SK-N-SH treated with all-trans-retinoic acid at 6 μM for 48 hours (cell line): ENCODE data around the gene JMY.

Source experiments
- ATAC-seq: fragments of 200-7000 bp; cut with Tn5 transposase; 3 replicates; pipeline ENCODE4 v1.9.1; 2020; ENCODE audit warnings: mild to moderate bottlenecking, moderate library complexity
- ARNTL ChIP-seq: fragments of 450-650 bp; formaldehyde crosslinking; IDR thresholded peaks from 2 replicates; pipeline ENCODE4 v1.5.0; 2020; ENCODE audit warnings: low read depth, mild to moderate bottlenecking, moderate library complexity, borderline replicate concordance
- BACH2 ChIP-seq: fragments of 250-450 bp; sonication (Bioruptor Pico); IDR thresholded peaks from 2 replicates; pipeline ENCODE4 v1.9.0; 2021; ENCODE audit warnings: mild to moderate bottlenecking, borderline replicate concordance
- GLIS3 ChIP-seq: fragments of 250-450 bp; sonication (Bioruptor Pico); IDR thresholded peaks from 2 replicates; pipeline ENCODE4 v1.5.0; 2020; ENCODE audit warnings: mild to moderate bottlenecking, moderate library complexity
- ISL1 ChIP-seq: fragments of 250-450 bp; sonication (Bioruptor Pico); IDR thresholded peaks from 2 replicates; pipeline ENCODE4 v2.1.2; 2022; ENCODE audit warnings: mild to moderate bottlenecking, moderate library complexity
- OSR1 ChIP-seq: fragments of 250-450 bp; sonication (Bioruptor Pico); IDR thresholded peaks from 2 replicates; pipeline ENCODE4 v1.8.0; 2022; ENCODE audit warnings: moderate library complexity, mild to moderate bottlenecking, inconsistent platforms
- SNAI2 ChIP-seq: fragments of 250-450 bp; sonication (Bioruptor Pico); IDR thresholded peaks from 2 replicates; pipeline ENCODE4 v1.5.0; 2020; ENCODE audit warnings: mild to moderate bottlenecking, moderate library complexity
- TCF4 ChIP-seq: fragments of 250-450 bp; sonication (Bioruptor Pico); IDR thresholded peaks from 2 replicates; pipeline ENCODE4 v1.8.0; 2021; ENCODE audit warnings: mild to moderate bottlenecking, moderate library complexity, borderline replicate concordance
- TOX ChIP-seq: fragments of 250-450 bp; sonication (Bioruptor Pico); IDR thresholded peaks from 2 replicates; pipeline ENCODE4 v1.8.0; 2021; ENCODE audit warnings: mild to moderate bottlenecking, moderate library complexity, borderline replicate concordance
- ZC3H10 ChIP-seq: fragments of 250-450 bp; sonication (Bioruptor Pico); IDR thresholded peaks from 2 replicates; pipeline ENCODE4 v1.5.1; 2021; ENCODE audit warnings: mild to moderate bottlenecking, moderate library complexity
- ZFP3 ChIP-seq: fragments of 250-450 bp; sonication (Bioruptor Pico); IDR thresholded peaks from 2 replicates; pipeline ENCODE4 v1.5.0; 2020; ENCODE audit warnings: mild to moderate bottlenecking, moderate library complexity
- ZFP30 ChIP-seq: fragments of 450-650 bp; formaldehyde crosslinking; IDR thresholded peaks from 2 replicates; pipeline ENCODE4 v1.5.0; 2022; ENCODE audit warnings: mild to moderate bottlenecking, moderate library complexity
- ZNF565 ChIP-seq: fragments of 450-650 bp; formaldehyde crosslinking; conservative IDR thresholded peaks from 2 replicates; pipeline ENCODE4 v1.5.0; 2020; ENCODE audit warnings: low read depth, mild to moderate bottlenecking, moderate library complexity
- ZNF70 ChIP-seq: fragments of 450-650 bp; formaldehyde crosslinking; IDR thresholded peaks from 2 replicates; pipeline ENCODE4 v1.5.0; 2020; ENCODE audit warnings: mild to moderate bottlenecking, moderate library complexity
- TF ChIP-seq, protein P1 (sequence below): fragments of 250-450 bp; sonication (Bioruptor Pico); IDR thresholded peaks from 2 replicates; pipeline ENCODE4 v1.8.0; 2021; ENCODE audit warnings: low read depth, mild to moderate bottlenecking, moderate library complexity, borderline replicate concordance
- TF ChIP-seq, protein P2 (sequence below): fragments of 250-450 bp; sonication (Bioruptor Pico); IDR thresholded peaks from 2 replicates; pipeline ENCODE4 v1.5.1; 2020; ENCODE audit warnings: low read depth, mild to moderate bottlenecking, moderate library complexity
- TF ChIP-seq, protein P3 (sequence below): fragments of 250-450 bp; sonication (Bioruptor Pico); IDR thresholded peaks from 2 replicates; pipeline ENCODE4 v1.5.1; 2021; ENCODE audit warnings: mild to moderate bottlenecking, moderate library complexity
- TF ChIP-seq, protein P4 (sequence below): fragments of 250-450 bp; sonication (Bioruptor Pico); IDR thresholded peaks from 2 replicates; pipeline ENCODE4 v1.8.0; 2020; ENCODE audit warnings: mild to moderate bottlenecking, moderate library complexity, borderline replicate concordance

The JMY gene

DNA sequence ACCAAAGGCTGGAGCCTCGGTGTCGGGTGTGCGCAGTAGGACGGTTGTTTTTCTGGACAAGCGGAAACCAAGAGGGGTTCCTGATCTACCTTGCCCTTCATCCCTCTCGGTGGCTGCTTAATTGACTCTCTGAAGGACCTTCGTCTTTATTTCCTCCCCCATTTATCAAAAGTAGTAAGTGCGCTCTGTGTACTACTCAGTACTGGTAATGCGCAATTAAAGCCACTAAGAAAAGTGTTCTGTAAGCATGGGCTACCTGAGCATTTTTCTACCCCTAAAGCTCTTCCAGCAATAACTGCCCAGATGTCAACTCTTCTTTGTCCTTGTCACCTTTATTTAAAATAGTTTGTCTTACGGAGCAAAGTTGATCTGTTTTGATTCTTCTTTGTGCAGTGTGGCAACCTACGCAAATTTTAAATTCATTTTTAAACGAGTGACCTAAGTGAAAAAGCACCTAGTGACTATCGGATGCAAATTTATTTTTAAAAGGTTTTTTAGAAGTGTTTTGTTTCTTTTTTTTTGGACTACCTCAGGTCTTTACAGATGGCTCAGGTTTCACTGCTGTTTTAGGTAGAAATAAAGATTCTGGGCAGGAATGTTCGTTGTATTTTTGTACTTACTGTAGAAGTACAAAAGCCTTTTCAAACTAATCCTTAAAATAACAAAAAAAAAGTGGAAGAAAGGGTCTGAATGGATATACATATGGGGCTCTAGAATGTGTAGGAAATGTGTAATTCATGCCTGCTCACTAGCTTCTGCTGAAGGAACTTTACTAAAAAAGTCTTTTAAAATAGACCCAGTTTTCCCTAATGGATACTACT is 2.0 kb downstream of the JMY start:
- TF ChIP-seq BACH2 (CRISPR knock-in tag) (no peak), GLIS3 (CRISPR knock-in tag) (no peak), TCF4 (CRISPR knock-in tag) (no peak), ISL1 (CRISPR knock-in tag) (no peak), ZNF70 (no peak), SNAI2 (no peak)
- TF ChIP-seq, protein P1, sequence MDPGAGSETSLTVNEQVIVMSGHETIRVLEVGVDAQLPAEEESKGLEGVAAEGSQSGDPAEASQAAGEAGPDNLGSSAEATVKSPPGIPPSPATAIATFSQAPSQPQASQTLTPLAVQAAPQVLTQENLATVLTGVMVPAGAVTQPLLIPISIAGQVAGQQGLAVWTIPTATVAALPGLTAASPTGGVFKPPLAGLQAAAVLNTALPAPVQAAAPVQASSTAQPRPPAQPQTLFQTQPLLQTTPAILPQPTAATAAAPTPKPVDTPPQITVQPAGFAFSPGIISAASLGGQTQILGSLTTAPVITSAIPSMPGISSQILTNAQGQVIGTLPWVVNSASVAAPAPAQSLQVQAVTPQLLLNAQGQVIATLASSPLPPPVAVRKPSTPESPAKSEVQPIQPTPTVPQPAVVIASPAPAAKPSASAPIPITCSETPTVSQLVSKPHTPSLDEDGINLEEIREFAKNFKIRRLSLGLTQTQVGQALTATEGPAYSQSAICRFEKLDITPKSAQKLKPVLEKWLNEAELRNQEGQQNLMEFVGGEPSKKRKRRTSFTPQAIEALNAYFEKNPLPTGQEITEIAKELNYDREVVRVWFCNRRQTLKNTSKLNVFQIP = no peak
- ATAC-seq = peak; percentile 6

DNA sequence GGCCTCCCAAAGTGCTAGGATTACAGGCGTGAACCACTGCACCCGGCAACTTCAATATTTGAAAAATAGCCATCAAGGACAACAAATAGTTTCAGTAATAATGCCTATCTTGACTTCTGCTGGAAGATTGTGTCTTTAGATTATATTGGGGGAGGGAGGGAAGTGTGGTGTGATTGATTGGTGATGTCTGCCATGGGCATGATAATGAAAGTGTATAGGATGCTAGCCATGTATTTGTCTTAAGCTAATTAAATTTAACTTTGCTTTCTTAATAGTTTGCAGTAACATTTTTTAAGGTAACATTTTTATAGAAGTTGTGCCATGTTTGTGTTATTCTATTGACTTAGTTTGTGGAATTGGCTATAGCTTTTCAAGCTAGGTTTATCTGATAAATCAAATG is 4.6 kb downstream of the JMY start:
- TF ChIP-seq, protein P2, sequence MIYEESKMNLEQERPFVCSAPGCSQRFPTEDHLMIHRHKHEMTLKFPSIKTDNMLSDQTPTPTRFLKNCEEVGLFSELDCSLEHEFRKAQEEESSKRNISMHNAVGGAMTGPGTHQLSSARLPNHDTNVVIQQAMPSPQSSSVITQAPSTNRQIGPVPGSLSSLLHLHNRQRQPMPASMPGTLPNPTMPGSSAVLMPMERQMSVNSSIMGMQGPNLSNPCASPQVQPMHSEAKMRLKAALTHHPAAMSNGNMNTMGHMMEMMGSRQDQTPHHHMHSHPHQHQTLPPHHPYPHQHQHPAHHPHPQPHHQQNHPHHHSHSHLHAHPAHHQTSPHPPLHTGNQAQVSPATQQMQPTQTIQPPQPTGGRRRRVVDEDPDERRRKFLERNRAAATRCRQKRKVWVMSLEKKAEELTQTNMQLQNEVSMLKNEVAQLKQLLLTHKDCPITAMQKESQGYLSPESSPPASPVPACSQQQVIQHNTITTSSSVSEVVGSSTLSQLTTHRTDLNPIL (CRISPR knock-in tag) = no peak
- TF ChIP-seq, protein P3, sequence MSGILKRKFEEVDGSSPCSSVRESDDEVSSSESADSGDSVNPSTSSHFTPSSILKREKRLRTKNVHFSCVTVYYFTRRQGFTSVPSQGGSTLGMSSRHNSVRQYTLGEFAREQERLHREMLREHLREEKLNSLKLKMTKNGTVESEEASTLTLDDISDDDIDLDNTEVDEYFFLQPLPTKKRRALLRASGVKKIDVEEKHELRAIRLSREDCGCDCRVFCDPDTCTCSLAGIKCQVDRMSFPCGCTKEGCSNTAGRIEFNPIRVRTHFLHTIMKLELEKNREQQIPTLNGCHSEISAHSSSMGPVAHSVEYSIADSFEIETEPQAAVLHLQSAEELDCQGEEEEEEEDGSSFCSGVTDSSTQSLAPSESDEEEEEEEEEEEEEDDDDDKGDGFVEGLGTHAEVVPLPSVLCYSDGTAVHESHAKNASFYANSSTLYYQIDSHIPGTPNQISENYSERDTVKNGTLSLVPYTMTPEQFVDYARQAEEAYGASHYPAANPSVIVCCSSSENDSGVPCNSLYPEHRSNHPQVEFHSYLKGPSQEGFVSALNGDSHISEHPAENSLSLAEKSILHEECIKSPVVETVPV (CRISPR knock-in tag) = no peak
- TF ChIP-seq ZC3H10 (CRISPR knock-in tag) (no peak), GLIS3 (CRISPR knock-in tag) (no peak), ZNF565 (CRISPR knock-in tag) (no peak), ZNF70 (no peak), ISL1 (CRISPR knock-in tag) (no peak), OSR1 (no peak), ARNTL (CRISPR knock-in tag) (no peak), TOX (CRISPR knock-in tag) (no peak), BACH2 (CRISPR knock-in tag) (no peak), ZFP3 (CRISPR knock-in tag) (no peak), ZFP30 (no peak)
- TF ChIP-seq, protein P4, sequence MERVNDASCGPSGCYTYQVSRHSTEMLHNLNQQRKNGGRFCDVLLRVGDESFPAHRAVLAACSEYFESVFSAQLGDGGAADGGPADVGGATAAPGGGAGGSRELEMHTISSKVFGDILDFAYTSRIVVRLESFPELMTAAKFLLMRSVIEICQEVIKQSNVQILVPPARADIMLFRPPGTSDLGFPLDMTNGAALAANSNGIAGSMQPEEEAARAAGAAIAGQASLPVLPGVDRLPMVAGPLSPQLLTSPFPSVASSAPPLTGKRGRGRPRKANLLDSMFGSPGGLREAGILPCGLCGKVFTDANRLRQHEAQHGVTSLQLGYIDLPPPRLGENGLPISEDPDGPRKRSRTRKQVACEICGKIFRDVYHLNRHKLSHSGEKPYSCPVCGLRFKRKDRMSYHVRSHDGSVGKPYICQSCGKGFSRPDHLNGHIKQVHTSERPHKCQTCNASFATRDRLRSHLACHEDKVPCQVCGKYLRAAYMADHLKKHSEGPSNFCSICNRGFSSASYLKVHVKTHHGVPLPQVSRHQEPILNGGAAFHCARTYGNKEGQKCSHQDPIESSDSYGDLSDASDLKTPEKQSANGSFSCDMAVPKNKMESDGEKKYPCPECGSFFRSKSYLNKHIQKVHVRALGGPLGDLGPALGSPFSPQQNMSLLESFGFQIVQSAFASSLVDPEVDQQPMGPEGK (CRISPR knock-in tag) = no peak

DNA sequence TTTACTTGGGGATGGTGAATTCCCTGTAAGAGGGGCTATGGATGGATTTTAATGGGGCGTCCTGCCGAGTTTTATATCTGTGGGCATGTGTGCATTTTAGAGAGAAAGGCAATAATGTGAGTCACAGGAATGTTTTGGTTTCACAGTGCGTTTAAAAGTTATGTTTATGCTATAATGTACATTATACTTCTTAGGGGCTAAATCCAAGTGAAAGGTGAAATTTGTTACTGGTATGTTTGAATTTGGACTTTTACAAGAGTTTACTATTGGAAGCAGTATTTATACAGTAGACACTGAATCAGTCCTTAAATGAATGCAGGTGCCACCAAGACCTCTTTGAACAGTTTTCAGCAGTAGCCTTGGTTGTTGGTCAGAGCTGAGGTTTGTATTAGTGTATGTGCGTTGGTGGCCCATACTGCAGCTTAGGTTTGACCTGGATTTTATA is 5.6 kb downstream of the JMY start:
- TF ChIP-seq BACH2 (CRISPR knock-in tag) (no peak), ZC3H10 (CRISPR knock-in tag) (no peak), ZNF70 (no peak), ARNTL (CRISPR knock-in tag) (no peak), TOX (CRISPR knock-in tag) (no peak), ZNF565 (CRISPR knock-in tag) (no peak), OSR1 (no peak)
- TF ChIP-seq, protein P4 (CRISPR knock-in tag) = no peak
- TF ChIP-seq, protein P2 (CRISPR knock-in tag) = no peak
- no peak for ATAC-seq

More for the DNA sequence above, 4.6 kb downstream of the JMY start:
- no peak for ATAC-seq
